IMR-90 (cell line): Measurements from ENCODE around the gene IRAK3. TPM values are rescaled to one million over a fixed set of nuclear protein-coding genes. Genes with fewer than 3 reads are reported as not detected.

Experiments used
- ATAC-seq: fragments of 200-7000 bp; cut with Tn5 transposase; 2 replicates; pipeline ENCODE4 v1.9.1; 2020; ENCODE audit warnings: low read depth, mild to moderate bottlenecking, moderate library complexity
- BruUV-seq: library from RNA; stranded (reverse); fragments of 400-500 nt; replicated peaks from 2 replicates; lab custom pipeline; 2021; lab: Mats Ljungman, UMichigan
- CTCF ChIA-PET: fragments of 300-600 bp; formaldehyde crosslinking; extraction: SDS; loops from one replicate; lab custom pipeline; 2021; ENCODE audit warnings: antibody characterized with exemption; lab: Yijun Ruan, JAX
- POLR2A ChIA-PET: fragments of 300-600 bp; sonication (Branson Sonifier 250); formaldehyde crosslinking; loops from one replicate; lab custom pipeline; 2022; ENCODE audit warnings: antibody characterized with exemption; ENCODE audit not compliant: unreplicated experiment; lab: Charles Lee
- DNase-seq: peaks from one replicate; pipeline ENCODE4 v3.0.0; 2013
- H2AFZ ChIP-seq: replicated peaks from 2 replicates; pipeline ENCODE3; 2013; ENCODE audit warnings: low read length, mild to moderate bottlenecking; ENCODE audit not compliant: poor library complexity
- H2AK5ac ChIP-seq: 2 replicates; pipeline ENCODE4 v1.6.1; 2013; ENCODE audit warnings: low read depth, low read length, inconsistent platforms
- H2AK9ac ChIP-seq: replicated peaks from 2 replicates; pipeline ENCODE3; 2013; ENCODE audit warnings: mild to moderate bottlenecking, low read depth, low read length, moderate library complexity; ENCODE audit not compliant: poor library complexity
- H2BK120ac ChIP-seq: 2 replicates; pipeline ENCODE4 v1.6.1; 2013; ENCODE audit warnings: low read depth, low read length, inconsistent platforms
- H2BK15ac ChIP-seq: 3 replicates; pipeline ENCODE4 v1.6.1; 2013; ENCODE audit warnings: low read depth, low read length, inconsistent platforms
- H2BK20ac ChIP-seq: 2 replicates; pipeline ENCODE4 v1.6.1; 2013; ENCODE audit warnings: low read depth, mild to moderate bottlenecking, inconsistent platforms, low read length, moderate library complexity
- H2BK5ac ChIP-seq: 2 replicates; pipeline ENCODE4 v1.6.1; 2013; ENCODE audit warnings: mild to moderate bottlenecking, low read depth, low read length, inconsistent platforms; ENCODE audit not compliant: poor library complexity, severe bottlenecking
- H3K14ac ChIP-seq: replicated peaks from 2 replicates; pipeline ENCODE4 v1.6.1; 2013; ENCODE audit warnings: low read depth, low read length, inconsistent platforms
- H3K18ac ChIP-seq: 2 replicates; pipeline ENCODE4 v1.6.1; 2013; ENCODE audit warnings: low read depth, low read length, control low read depth
- H3K23ac ChIP-seq: 2 replicates; pipeline ENCODE4 v1.6.1; 2013; ENCODE audit warnings: low read depth, low read length, inconsistent platforms
- H3K27ac ChIP-seq: 2 replicates; pipeline ENCODE4 v1.5.1; 2013; ENCODE audit warnings: mild to moderate bottlenecking, control low read depth, low read length; ENCODE audit not compliant: insufficient read depth
- H3K27me3 ChIP-seq: 2 replicates; pipeline ENCODE4 v1.6.1; 2013; ENCODE audit warnings: low read length; ENCODE audit not compliant: control insufficient read depth, insufficient read depth
- H3K36me3 ChIP-seq: 2 replicates; pipeline ENCODE4 v1.6.1; 2013; ENCODE audit warnings: low read length, mixed read lengths; ENCODE audit not compliant: control insufficient read depth, insufficient read depth
- H3K4ac ChIP-seq: 2 replicates; pipeline ENCODE4 v1.6.1; 2013; ENCODE audit warnings: low read depth, low read length, inconsistent platforms
- H3K4me1 ChIP-seq: 2 replicates; pipeline ENCODE4 v1.6.1; 2013; ENCODE audit warnings: low read length, mixed read lengths; ENCODE audit not compliant: control insufficient read depth, insufficient read depth
- H3K4me2 ChIP-seq: 2 replicates; pipeline ENCODE4 v1.6.1; 2013; ENCODE audit warnings: low read depth, mild to moderate bottlenecking, control low read depth, low read length, moderate library complexity
- H3K4me3 ChIP-seq: 2 replicates; pipeline ENCODE4 v1.5.1; 2013; ENCODE audit warnings: low read depth, mild to moderate bottlenecking, control low read depth, low read length, moderate library complexity; ENCODE audit not compliant: insufficient read depth
- H3K56ac ChIP-seq: 2 replicates; pipeline ENCODE4 v1.6.1; 2013; ENCODE audit warnings: low read length, inconsistent platforms; ENCODE audit not compliant: insufficient read depth; ENCODE audit errors: extremely low read depth
- H3K79me1 ChIP-seq, 2 experiments: 2 replicates each; pipeline ENCODE4 v1.6.1; 2013; ENCODE audit warnings: low read length in 2 of 2, inconsistent platforms in 1 of 2, low read depth in 1 of 2
- H3K9ac ChIP-seq: 2 replicates; pipeline ENCODE4 v1.6.1; 2013; ENCODE audit warnings: low read depth, low read length, control low read depth
- H3K9me1 ChIP-seq: 2 replicates; pipeline ENCODE4 v1.6.1; 2013; ENCODE audit warnings: low read length, inconsistent platforms; ENCODE audit not compliant: insufficient read depth
- H3K9me3 ChIP-seq: 2 replicates; pipeline ENCODE4 v1.6.1; 2013; ENCODE audit warnings: low read length; ENCODE audit not compliant: control insufficient read depth, insufficient read depth
- H4K20me1 ChIP-seq: 2 replicates; pipeline ENCODE4 v1.6.1; 2013; ENCODE audit warnings: low read length, inconsistent platforms; ENCODE audit not compliant: insufficient read depth
- H4K5ac ChIP-seq: 2 replicates; pipeline ENCODE4 v1.6.1; 2013; ENCODE audit warnings: mild to moderate bottlenecking, low read depth, low read length, control low read depth
- H4K8ac ChIP-seq, 2 experiments: 2 replicates each; pipeline ENCODE4 v1.6.1; 2013; ENCODE audit warnings: low read depth in 2 of 2, low read length in 2 of 2, control low read depth in 1 of 2, inconsistent platforms in 1 of 2
- H4K91ac ChIP-seq: 2 replicates; pipeline ENCODE4 v1.6.1; 2013; ENCODE audit warnings: low read depth, low read length, inconsistent platforms; ENCODE audit not compliant: insufficient read depth
- BHLHE40 ChIP-seq: fragments of 150-350 bp; IDR thresholded peaks from 2 replicates; pipeline ENCODE4 v1.6.1; 2016; ENCODE audit warnings: mild to moderate bottlenecking, low read depth, low read length
- CHD1 ChIP-seq: IDR thresholded peaks from 2 replicates; pipeline ENCODE4 v1.6.1; 2012; ENCODE audit warnings: low read depth, low read length, improper control_type of control experiment
- FOS ChIP-seq: fragments of 150-350 bp; IDR thresholded peaks from 2 replicates; pipeline ENCODE4 v1.6.1; 2016; ENCODE audit warnings: low read depth, low read length
- MXI1 ChIP-seq: IDR thresholded peaks from 2 replicates; pipeline ENCODE4 v1.6.1; 2012; ENCODE audit warnings: low read depth, mild to moderate bottlenecking, low read length, moderate library complexity, borderline replicate concordance
- WGBS, 2 experiments: methylation state at CpG; one replicate each; pipeline versions ENCODE4 v1.1.5 to v1.1.7; 2013; ENCODE audit warnings: missing lambda C conversion rate in 2 of 2; ENCODE audit not compliant: insufficient read length in 1 of 2; ENCODE audit errors: extremely low coverage in 2 of 2; 5-methylcytosine and 5-hydroxymethylcytosine counted together
- dilution Hi-C: fragments of 300-500 bp; cut with HindIII; formaldehyde crosslinking; loops from one replicate; pipeline ENCODE4 v1.14.3; 2018; ENCODE audit warnings: low sequenced_read_pairs; ENCODE audit not compliant: unreplicated experiment
- in situ Hi-C: fragments of 300-500 bp; cut with MboI; formaldehyde crosslinking; loops from 3 replicates; pipeline ENCODE4 v1.14.3; 2019; ENCODE audit warnings: low sequenced_read_pairs, inconsistent platforms, mixed read lengths
- intact Hi-C: fragments of 100-400 bp; cut with micrococcal nuclease; formaldehyde crosslinking; loops from 2 replicates; pipeline ENCODE4 v1.10.0; 2022
- polyA plus RNA-seq, 3 experiments: library from polyadenylated mRNA; depleted of rRNA; stranded (reverse); fragments of >200 nt; gene quantifications; 2 replicates each; pipeline ENCODE4 v1.2.3, GENCODE V29; 2012; ENCODE audit warnings: low replicate concordance in 1 of 3
- total RNA-seq: library from RNA; depleted of rRNA; stranded (reverse); fragments of >200 nt; gene quantifications from 2 replicates; pipeline ENCODE4 v1.2.3, GENCODE V29; 2012

Gene IRAK3
- total and polyA plus RNA-seq, 2 of the 4 experiments (the other 2 are of a cell fraction), result 0.53 to 0.72 TPM

DNA sequence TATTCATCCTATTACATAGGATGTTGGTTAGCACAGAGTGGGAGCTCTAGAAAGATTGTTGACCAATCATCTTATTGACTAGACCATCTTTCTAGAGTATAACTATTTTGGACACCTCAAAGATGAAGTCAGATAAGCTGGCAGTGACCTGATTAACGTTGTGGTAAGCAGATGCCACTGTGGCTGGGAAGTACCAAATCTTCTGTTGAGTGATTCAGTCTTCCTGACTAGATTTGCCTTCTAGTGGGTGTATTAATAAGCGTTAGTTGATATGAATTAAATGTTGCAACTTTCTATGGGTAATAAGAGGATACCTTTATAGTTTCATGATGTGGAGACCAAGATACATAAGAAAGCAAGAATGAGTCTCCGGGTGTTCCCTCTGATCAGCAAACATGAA, 62.0 kb downstream of the IRAK3 start:
- Histone ChIP-seq H3K27ac (no peak overlapping the region), H4K5ac (no peak overlapping the region), H3K18ac (no peak overlapping the region), H4K91ac (no peak overlapping the region), H3K9ac (no peak overlapping the region), H3K4me3 (no peak overlapping the region), H2BK120ac (no peak overlapping the region), H3K14ac (no peak overlapping the region), H2BK5ac (no peak overlapping the region), H4K20me1 (no peaks in the 10 kb centered on the region), H3K4ac (no peak overlapping the region), H2AK9ac (no peak overlapping the region), H2AK5ac (no peak overlapping the region), H3K4me2 (no peak overlapping the region), H3K9me3 (no peaks in the 10 kb centered on the region), H3K4me1 (no peaks in the 10 kb centered on the region), H4K8ac (no peak overlapping the region), H3K79me1 (no peaks in the 10 kb centered on the region), H3K9me1 (no peaks in the 10 kb centered on the region), H3K23ac (no peak overlapping the region), H2AFZ (no peak overlapping the region), H3K27me3 (no peaks in the 10 kb centered on the region; the same call in 1 of the 2 replicates), H3K36me3 (no peaks in the 10 kb centered on the region), H3K56ac (no peak overlapping the region), H2BK15ac (no peak overlapping the region), H2BK20ac (no peak overlapping the region)
- WGBS, 2 experiments, result 100% methylated on average over 1 of the region's 3 CpGs; no CpG with 5 or more reads in 1 of the 2 experiments
- in situ Hi-C loops, result no loop called here
- POLR2A ChIA-PET, result no interaction called here
- TF ChIP-seq CHD1, result no peak
- TF ChIP-seq BHLHE40, result no peak
- no peak for TF ChIP-seq MXI1
- TF ChIP-seq FOS, result no peak
- no peak for DNase-seq
- no TSS peak for BruUV-seq
- no peak for ATAC-seq
- intact Hi-C loops, result no loop called here
- CTCF ChIA-PET, result no interaction called here
- dilution Hi-C loops, result no loop called here
